ENCODE results near the gene IGLL5. TPM values are rescaled to one million over a fixed set of nuclear protein-coding genes. Genes with fewer than 3 reads are reported as not detected.
A peak's percentile ranks its signal among the peaks of the same experiment; 100 is the strongest.

IGLL5 gene
- total RNA-seq, 1 donor from 2014 or later = not detected

DNA sequence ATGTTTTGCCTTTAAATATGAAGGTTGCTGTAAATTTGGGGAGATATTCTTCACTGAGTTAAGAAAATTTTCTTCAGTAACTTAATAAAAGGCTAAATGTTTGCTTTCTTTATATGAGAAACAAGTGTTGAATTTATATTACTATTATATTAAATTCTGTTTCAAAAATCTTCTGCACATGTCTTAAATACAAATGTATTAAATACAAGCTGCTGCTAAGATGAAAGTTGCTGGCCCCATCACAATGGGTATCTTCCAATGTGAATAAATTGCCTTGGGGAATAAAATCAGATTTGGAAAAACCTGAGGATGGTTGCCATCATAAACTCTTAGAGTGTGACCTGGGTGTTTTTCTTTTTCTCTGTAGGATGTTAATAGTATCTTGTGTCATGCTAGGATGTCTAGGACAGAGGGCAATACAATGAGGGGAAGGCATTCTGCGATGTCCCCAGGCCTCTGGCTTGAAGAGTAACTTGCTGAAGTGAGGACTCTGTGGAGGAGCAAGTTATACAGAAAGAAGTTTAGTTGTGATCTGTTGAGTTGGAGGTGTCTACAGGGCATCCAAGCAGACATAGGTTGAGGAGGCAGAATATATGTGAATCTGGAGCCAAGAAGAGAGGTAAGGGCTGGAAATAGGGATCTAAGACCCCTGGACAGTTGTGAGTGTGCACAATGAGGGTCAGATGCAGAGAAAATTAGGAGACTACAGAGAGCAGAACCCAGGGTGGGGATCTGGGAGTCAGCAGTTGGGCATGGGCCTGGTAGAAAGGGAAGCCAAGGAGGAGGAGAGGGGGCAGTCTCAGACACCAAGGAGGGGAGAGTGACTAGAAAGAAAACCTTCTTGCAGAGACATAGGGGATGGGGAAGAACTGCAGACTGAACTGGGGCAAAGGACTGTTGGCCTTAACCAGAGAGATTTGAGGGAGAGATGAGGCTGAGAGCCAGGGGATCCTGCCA lies 4.8 kb downstream of the IGLL5 start:
- H3K36me3 ChIP-seq (ENCODE audit: control insufficient read depth, insufficient read depth, low read length) = no peaks in the 10 kb centered on the region
- DNase-seq (ENCODE audit: low read depth) (no peak), FAIRE-seq (no peak)
- no peaks in the 10 kb centered on the region for H3K27me3 ChIP-seq (ENCODE audit: control insufficient read depth, insufficient read depth, low read length)
- H3K4me3 ChIP-seq (ENCODE audit: low read depth, low read length) = no peak overlapping the region
- TF ChIP-seq, protein P1, sequence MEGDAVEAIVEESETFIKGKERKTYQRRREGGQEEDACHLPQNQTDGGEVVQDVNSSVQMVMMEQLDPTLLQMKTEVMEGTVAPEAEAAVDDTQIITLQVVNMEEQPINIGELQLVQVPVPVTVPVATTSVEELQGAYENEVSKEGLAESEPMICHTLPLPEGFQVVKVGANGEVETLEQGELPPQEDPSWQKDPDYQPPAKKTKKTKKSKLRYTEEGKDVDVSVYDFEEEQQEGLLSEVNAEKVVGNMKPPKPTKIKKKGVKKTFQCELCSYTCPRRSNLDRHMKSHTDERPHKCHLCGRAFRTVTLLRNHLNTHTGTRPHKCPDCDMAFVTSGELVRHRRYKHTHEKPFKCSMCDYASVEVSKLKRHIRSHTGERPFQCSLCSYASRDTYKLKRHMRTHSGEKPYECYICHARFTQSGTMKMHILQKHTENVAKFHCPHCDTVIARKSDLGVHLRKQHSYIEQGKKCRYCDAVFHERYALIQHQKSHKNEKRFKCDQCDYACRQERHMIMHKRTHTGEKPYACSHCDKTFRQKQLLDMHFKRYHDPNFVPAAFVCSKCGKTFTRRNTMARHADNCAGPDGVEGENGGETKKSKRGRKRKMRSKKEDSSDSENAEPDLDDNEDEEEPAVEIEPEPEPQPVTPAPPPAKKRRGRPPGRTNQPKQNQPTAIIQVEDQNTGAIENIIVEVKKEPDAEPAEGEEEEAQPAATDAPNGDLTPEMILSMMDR (IDR thresholded peaks at IDR 0.05; ENCODE audit: insufficient read depth, low read length, severe bottlenecking) = no peak

DNA sequence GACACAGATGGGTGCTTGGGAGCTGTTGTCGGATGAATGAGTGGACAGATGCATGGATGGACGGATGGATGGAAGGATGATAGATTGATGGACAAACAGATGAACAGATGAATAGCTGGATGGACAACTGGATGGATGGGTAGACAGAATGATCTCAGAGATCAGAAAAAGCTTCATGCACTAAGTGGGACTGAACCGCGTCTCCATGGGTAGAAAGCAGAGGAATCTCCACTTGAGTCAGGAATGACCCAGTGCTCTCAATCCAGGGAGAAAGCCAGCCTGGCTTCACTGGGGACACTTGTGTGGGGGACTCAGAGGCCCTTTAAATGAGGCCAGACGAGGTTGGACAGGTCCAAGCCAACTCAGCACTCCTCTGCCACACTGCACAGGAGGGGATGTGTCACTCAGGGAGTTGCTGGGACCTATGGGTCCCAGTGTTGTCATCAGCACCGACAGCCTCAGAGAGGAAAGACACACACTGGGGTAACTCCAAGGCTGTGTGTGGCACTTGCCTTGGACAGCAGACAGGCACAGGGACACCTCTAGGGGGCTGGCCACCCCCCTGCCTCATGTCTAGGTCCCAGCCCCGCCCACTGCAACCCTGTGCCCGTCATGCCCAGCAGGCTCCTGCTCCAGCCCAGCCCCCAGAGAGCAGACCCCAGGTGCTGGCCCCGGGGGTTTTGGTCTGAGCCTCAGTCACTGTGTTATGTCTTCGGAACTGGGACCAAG lies 5.6 kb downstream of the IGLL5 start:
- Histone ChIP-seq H3K4me3 (ENCODE audit: low read depth, low read length) (no peak overlapping the region), H3K36me3 (ENCODE audit: control insufficient read depth, insufficient read depth, low read length) (no peaks in the 10 kb centered on the region), H3K27me3 (ENCODE audit: control insufficient read depth, insufficient read depth, low read length) (no peaks in the 10 kb centered on the region)
- FAIRE-seq (peak; percentile 76), DNase-seq (ENCODE audit: low read depth) (no peak)
- TF ChIP-seq, protein P1 (IDR thresholded peaks at IDR 0.05; ENCODE audit: insufficient read depth, low read length, severe bottlenecking) = no peak

DNA sequence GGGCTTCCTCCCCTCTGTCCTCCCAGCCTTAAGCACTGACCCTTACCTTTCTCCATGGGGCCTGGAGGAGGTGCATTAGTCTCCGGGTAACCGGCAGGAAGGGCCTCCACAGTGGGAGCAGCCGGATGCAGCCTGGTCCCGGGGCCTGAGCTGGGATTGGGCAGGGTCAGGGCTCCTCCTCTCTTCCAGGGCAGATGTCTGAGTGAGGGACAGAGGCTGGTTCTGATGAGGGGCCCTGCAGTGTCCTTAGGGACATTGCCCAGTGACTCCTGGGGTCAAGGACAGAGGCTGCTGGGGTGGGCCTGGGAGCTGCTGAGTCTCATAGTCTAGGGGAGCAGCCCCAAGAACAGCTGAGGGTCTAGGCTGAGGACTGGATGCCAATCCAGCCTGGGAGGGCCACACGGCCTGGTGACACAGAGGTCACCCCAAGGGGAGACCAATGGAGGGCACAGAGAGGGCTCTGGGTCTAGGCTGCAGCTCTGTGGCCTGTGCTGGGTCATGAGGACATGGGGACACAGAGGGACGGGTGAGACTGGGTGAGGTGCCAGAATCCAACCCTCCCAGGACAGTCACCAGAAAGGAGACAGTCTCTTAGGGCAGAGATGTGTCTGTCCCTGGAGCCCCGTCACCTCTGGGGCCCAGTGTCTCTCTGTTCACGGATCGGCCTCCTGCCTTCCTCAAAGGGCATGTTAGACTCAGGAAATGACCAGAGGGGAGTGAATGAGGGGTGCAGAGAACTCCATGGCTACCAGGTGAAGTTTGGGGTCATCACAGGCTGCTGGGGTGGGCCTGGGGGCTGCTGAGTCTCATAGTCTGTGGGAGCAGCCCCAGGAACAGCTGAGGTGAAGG lies 6.5 kb downstream of the IGLL5 start:
- FAIRE-seq (no peak), DNase-seq (ENCODE audit: low read depth) (no peak)
- TF ChIP-seq, protein P1 (IDR thresholded peaks at IDR 0.05; ENCODE audit: insufficient read depth, low read length, severe bottlenecking) = no peak
- H3K36me3 ChIP-seq (ENCODE audit: control insufficient read depth, insufficient read depth, low read length) = no peaks in the 10 kb centered on the region
- H3K4me3 ChIP-seq (ENCODE audit: low read depth, low read length) = no peak overlapping the region
- no peaks in the 10 kb centered on the region for H3K27me3 ChIP-seq (ENCODE audit: control insufficient read depth, insufficient read depth, low read length)

DNA sequence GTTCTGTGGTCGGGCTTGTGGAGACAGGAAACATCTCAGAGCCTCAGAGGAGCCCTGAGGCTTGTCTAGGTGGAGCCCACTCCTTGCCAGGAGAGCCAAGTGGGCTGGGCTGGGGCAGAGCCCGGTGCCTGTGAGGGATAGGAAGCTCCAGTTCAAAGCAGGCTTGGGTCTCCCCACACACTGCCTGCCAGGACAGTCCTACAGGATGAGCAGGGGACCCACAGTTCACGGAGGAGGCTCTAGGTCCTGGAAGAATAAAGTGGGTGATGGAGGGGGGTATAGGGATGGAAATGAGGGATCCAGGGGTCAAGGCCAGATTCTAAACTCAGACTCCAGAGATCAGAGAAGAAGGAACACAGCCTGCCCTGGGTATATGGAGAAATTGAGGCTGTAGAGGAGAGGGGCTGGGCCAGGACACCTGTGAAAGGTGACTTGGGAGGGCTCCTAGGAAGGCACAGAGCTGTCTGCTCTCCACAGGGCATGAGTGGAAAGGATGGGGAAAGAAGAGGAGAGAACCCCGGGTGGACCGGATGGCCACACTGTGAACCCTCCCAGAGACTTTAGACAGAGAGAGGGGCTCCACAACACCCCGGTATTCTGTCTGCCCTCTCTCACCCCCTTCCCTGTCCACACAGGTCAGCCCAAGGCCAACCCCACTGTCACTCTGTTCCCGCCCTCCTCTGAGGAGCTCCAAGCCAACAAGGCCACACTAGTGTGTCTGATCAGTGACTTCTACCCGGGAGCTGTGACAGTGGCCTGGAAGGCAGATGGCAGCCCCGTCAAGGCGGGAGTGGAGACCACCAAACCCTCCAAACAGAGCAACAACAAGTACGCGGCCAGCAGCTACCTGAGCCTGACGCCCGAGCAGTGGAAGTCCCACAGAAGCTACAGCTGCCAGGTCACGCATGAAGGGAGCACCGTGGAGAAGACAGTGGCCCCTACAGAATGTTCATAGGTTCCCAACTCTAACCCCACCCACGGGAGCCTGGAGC lies 7.4 kb downstream of the IGLL5 start:
- H3K27me3 ChIP-seq (ENCODE audit: control insufficient read depth, insufficient read depth, low read length) = no peaks in the 10 kb centered on the region

More for the DNA sequence above, 7.4 kb downstream of the IGLL5 start:
- no peak overlapping the region for H3K4me3 ChIP-seq (ENCODE audit: low read depth, low read length)
- TF ChIP-seq, protein P1 (IDR thresholded peaks at IDR 0.05; ENCODE audit: insufficient read depth, low read length, severe bottlenecking) = no peak
- no peaks in the 10 kb centered on the region for H3K36me3 ChIP-seq (ENCODE audit: control insufficient read depth, insufficient read depth, low read length)
- FAIRE-seq (no peak), DNase-seq (ENCODE audit: low read depth) (no peak)
